Measurements from ENCODE around the gene DCTD.

DNA sequence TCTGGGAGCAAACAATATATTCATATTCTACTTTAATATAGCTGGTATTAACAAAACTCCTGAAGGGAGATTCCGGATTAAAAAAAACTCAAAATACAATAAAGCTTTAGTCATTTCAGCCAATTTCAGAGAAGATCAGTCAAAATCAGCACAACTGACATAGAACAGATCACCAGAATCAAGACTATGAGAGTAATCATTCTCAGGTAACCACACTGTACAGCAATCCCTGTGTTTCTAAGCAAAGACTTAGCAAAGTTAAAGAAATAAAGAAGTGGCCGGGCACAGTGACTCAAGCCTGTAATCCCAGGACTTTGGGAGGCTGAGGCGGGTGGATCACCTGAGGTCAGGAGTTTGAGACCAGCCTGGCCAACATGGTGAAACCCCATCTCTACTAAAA, 9.1 kb downstream of the DCTD start:
- TF ChIP-seq SCRT1 (tag by site-specific recombination; IDR thresholded peaks at IDR 0.05; ENCODE audit: borderline replicate concordance) (no peak), ZBTB8A (tag by site-specific recombination; IDR thresholded peaks at IDR 0.05) (no peak)
